Measurements from ENCODE around the gene PADI1.
A peak's percentile ranks its signal among the peaks of the same experiment; 100 is the strongest.
"Not testable (repeated sequence)": the region's sequence is repeated elsewhere in the genome, so short reads cannot be mapped to it uniquely, and the experiment has no call there.

The PADI1 gene

DNA sequence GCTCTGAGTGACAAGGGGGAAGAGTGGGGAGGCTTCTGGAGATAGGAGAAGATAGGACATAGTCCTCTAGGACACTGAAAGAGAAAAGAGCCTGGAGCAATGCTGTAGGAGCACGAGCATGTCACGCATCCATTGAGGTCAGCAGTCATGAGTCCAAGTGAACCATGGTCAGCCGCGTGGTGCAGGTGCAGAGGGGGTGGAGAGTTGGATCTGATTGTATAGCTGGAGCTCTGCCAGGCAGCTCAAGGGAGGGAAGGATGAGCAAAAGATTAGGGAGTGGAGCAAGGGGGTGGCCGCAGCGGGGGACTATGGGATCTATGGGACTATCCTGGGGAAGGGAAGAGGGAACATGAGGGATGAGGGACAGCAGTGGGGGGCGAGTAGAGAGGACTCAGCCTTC is 14.0 kb downstream of the PADI1 start:
- DNase-seq = no peak

DNA sequence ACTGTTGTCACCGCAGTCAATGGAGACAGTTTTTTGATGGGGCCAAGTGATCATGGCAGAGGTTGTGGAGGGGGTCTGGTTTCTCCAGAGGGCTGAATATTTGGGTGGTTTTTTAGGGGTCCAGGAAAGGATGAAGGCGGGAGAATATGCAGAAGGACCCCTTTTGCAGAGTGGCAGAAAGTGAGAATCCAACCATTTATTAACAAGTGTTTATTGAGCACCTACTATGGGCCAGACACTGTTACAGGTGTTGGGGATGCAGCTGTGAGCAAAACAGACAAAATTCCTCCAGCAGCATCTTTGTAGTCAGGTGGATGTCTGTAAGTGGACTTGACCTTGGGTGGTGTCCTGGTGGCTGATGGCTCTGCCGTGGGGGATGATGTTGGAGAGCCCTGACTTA is 15.4 kb downstream of the PADI1 start:
- no peak for DNase-seq

DNA sequence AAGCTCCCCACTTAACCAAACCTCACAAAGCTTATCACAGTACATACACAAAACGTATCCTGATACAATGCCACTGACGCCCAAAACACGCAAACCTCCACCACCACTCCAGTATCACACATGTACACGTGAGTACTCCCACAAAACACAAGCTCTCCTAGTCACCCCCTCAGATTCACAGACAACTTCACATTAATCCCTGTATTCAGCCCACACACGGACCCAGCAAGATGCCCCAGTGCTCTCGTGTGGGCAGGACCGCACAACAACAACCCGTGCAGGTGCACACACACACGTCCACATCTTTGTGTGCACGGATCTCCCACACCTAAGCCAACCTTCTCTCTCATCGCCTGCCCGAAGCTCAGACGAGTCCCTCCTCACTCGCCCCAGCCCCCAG is 17.6 kb downstream of the PADI1 start:
- DNase-seq = no peak

DNA sequence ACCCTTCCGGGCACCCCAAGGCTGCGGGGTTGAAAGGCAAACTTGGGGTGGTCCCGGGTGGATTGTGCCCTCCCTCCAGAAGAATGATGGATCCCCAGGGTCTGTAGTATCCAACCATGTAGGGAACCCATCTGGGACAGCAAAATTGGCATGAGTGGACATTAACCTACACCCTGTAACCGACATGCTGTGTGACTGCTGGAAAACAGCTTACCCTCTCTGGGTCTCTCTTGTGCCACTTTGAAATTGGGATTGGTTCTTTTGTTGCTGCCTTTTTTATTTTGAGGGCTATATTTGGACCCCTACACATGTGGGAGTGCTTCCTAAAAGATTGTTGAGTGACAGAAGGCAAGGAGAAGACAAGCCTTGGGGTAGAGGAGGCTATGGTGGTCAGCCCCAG is 19.5 kb downstream of the PADI1 start:
- no peak for DNase-seq

DNA sequence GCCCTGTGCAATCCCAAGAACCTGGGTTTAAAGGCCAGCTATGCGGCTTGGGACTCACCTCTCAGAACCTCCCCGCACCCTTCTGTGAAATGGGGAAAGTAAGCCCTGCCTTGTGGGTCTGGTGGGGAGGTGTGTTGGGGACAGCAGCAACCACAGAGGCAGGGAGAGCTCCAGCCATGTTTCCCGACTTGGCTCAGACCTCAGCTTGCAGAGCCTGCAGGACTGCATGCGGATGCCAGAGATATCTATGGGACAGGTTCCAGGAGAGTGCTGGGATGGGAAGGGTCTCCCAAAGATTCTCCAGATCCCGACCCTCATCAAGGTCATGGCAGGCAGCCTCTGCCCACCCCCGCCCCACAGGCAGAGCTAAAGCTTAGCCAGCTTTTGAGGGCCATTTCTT is 20.2 kb downstream of the PADI1 start:
- no peak for DNase-seq

DNA sequence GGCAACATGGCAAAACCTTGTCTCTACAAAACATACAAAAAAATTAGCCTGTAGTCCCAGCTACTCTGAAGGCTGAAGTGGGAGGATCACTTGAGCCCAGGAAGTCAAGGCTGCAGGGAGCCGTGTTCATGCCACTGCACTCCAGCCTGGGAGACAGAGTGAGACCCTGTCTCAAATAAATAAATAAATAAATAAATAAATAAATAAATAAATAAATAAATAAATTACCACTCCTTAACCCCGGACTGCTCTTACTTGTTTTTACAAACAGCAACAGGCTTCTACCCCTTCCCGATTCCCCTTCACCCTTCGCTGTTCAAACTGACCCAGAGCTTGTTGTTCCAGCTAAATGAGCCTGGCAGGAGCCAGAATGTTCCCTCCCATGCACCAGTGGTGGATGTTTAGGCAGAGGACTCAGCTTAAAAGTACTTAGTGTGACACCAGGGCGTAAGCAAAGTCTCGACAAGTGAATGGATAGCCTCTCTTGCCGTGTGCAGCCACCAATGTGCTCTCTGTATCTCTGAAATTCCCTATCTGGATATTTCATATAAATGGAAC is 22.5 kb downstream of the PADI1 start:
- no peak for DNase-seq

DNA sequence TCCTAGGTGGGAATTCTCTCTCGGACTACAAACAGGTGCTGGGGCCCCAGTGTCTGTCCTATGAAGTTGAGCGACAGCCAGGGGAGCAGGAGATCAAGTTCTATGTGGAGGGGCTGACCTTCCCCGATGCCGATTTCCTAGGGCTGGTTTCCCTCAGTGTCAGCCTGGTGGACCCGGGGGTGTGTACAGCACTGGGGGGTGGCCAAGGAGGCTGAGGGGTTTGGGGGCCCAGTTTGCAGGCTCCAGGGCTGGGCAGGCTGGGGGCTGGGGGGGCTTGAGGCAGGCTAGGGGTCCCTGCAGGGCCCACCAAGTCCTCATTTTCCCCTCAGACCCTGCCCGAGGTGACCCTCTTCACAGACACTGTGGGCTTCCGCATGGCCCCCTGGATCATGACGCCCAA is 23.7 kb downstream of the PADI1 start:
- no peak for DNase-seq

DNA sequence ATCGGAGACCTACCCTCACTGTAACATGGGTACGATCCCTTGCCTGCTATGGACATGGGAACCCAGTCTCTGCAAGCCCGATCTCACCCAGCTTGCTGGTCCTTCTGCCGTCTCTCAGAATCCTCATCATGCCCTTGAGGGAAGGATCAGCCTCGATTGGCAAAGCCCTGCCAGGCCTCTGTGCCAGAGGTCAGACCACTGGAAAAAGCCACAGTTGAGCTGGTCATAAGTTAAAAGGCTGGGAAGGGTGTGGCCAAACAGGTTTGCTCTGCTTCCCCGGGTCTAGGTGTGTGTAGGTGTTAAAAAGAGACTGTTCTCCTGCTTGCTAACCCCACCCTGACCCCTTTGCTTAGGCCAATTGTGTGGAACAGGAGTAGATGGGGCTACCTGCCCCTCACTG is 24.5 kb downstream of the PADI1 start:
- no peak for DNase-seq

DNA sequence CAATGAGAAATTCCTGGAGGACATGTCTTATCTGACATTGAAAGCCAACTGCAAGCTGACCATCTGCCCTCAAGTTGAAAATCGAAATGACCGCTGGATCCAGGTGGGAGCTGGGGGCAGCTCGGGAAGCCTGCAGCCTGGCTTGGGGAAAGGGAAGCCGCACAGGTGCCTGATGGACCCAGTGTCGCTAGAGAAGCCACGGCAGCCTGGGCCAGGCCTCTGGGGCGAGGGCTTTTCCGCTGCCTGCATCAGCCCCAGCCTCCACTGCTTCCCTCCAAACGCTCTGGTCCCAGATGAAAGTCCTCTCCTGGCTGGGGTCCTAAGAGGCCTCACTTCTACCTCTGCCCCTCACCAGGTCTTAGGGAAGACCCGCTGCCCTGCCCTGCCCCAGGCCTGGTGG is 25.2 kb downstream of the PADI1 start:
- DNase-seq = no peak

DNA sequence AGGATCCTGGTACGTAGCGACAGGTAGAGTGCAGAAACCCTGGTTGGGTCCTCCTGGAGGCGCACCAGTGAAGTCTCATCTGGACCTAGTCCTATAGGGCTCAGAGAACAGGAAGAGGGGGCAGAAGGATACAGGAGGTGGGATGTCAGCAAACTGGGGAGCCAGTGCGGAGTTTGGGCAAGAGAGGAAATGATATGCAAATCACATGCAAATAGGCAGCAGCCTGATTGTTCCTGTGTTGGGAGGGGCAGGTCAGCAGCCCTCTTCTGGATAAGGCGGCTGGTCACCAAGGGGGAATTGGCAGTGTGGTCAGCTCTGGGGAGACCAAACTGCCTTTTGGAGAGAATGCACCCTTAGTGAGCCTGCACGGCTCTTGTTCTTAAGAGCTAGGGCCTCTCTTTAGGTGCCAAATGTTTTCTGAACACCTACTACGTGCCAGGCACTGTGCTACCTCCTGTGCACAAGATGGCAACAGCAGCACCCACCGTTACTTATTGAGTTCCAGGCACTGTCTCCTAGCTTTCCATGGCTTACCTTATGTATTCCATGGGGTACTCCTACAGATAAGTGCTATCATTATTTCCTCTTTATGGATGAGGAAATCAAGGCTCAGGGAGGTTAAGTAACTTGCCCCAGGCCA is 25.9 kb downstream of the PADI1 start:
- DNase-seq = no peak

DNA sequence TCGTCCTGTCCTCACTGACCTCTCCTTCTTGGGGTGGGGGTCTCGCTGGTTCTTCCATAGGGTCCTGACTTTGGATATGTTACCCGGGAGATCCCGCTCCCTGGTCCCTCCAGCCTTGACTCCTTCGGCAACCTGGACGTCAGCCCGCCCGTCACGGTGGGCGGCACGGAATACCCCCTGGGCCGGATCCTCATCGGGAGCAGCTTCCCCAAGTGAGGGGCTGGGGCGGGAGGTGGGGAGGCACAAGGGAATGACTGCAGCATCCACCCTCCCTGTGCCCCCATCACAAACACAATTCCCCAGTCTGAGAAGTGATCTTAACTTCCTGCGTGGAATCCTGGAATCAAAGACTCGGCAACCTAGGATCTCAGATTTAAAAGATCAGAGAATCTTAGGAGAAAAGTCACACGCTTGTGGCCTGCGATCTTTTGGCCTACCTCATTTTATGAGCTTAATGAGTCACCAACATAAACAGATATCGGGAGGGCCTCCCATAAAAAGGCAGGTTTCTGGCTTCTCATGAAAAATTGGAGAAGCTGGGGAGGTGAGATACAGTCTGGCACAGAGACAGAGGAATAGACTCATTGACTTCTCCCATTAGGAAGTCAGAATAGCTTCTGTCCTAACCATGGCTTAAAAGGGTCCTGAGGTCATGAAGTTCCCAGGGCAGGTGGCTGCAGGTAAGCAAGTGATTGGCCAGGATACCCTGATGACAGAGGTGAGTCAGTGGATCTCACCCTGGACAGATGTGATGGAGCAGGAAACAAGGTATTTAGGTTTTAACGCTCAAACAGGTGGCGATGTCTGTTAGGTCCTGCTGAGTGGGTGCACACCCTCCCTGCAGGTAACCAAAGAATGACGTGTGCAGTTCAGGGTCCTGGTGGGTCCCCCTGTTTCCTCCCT is 28.1 kb downstream of the PADI1 start:
- DNase-seq = no peak

DNA sequence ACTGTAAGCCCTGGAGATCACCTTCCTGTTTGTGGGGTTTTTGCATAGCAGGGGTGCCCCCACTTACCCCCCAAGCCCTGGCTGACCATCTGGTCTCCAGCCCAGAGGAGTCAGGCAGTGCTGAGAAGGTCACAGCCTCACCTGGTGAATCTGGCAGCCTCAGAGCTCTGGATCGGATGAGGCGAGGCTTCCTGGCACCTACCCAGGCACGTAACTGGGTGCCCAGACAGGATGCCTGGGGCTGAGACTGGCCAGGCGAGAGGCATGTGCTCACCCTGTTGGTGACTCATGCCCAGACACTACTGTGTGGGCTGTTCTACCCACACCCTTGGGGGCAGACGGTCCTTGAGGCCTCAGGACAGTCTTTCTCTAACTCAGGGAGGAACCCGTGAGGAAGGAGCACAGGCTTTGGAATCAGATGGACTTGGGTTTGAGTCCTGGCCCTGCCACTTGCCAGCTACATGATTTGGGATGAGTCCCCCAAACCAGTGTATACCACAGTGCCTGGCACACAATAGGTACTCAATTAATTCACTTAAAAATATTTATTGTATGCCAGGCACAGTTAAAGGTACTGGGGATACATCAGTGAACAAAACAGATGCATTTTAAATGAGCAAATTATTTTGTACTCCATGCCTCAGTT is 28.9 kb downstream of the PADI1 start:
- no peak for DNase-seq

DNA sequence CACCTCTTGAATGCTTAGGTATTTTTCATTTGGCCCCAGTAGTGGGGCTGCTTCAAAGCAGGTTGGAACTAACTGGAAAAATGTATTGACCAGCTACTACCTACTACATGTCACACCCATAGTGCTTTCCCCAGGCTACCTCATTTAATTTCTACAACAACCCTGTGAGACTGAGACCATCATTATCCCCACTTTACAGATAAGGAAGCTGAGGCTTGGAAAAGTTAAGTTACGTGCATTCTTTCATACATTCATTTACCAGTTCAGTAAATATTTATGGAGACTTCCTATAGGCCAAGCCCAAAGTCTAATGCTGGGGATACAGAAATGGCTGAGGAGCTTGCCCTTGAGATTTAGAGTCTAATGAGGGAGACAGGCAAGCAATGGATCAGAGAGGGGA is 29.5 kb downstream of the PADI1 start:
- no peak for DNase-seq

DNA sequence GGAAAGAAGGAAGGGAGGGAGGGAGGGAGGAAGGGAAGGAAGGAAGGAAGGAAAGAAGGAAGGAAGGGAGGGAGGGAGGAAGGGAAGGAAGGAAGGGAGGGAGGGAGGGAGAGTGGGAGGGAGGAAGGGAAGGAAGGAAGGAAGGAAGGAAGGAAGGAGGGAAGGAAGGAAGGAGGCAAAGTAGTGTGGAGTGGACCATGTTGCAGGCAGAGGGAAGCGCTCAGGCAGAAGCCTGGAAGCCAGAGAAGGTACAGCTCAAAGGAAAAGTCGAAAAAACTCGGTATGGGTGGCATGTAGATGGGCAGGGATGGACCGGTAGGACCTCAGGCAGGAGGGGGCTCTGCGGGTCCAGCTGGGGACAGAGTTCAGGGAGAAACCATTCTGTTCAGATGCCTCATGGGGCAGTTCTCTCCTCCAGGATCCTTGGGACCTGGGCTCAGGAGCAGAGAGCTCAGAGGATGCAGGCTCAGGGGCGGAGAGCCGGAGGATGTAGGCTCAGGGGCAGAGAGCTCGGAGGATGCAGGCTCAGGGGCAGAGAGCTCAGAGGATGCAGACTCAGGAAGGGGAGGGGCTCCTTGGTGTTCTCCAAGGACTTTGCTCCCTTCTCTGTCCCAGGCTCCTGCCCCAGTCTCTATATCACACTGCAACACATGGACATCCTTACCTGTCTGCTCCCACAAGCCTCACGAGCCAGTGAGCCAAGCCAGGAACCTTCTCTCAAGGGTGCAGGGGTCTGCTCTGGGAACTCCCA is 30.4 kb downstream of the PADI1 start:
- no peak for DNase-seq

DNA sequence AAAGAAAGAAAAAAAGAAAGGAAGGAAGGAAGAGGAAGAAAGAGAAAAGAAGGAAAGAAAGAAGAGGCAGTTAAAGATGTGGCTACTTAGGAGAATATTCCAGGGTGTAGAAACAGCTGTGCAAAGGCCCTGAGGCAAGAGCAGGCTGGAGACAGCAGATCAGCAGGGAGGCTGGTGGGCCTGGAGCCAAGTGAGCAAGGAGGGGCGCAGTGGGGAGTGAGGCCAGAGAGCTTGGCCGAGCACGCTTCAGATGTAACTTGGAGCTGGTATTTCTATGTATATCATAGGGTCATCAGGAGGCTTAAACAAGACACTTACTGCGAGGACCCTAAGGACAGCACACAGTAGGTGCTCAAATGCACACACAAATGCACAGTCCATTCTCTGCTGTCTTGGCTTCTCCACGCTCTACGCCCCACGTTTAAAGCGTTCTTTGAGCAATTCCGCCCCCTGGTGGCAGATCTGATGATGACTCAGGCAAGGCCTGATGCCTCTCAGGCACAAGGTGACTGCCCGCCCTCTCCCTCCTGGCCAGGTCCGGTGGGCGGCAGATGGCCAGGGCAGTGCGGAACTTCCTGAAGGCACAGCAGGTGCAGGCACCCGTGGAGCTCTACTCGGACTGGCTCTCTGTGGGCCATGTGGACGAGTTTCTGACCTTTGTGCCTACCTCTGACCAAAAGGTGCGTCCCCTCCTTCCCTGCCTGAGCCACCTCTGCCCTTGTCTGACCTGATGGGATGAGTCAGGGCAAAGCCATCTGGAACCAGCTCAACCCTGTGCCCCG is 32.0 kb downstream of the PADI1 start:
- peak; percentile 79 for DNase-seq

DNA sequence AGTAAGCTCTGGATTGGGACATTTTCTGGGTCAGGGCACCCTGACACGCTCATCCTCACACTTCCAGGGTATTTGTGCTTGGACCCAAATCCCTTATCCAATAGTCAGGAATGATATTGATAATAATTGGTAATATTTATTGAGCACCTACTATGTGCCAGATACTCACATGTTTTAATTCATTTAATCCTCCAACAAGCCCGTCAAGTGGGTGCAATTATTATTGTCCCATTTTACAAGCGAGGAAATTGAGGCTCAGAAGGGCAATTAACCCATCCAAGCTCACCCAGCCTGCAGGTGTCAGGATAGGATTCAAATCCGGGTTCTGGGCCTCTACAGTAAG is 32.6 kb downstream of the PADI1 start:
- no peak for DNase-seq

DNA sequence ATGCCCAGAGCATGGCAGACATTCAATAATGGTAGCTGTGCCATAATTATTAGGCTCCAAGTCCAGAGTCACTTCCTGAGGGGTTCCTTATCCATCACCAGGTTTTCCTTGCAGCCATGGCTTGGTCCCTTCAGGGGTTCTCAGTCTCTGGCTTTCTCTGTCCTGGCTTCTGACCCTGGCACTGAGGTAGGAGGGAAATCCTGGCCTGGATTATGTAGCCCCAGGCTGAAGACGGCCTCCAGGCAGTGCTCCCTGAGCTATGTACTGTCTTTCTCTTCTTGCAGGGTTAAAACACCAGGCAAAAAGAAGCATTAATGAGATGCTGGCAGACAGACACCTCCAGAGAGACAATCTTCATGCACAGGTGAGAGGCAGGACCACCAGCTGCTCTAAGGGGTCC is 34.5 kb downstream of the PADI1 start:
- DNase-seq = peak; percentile 86

DNA sequence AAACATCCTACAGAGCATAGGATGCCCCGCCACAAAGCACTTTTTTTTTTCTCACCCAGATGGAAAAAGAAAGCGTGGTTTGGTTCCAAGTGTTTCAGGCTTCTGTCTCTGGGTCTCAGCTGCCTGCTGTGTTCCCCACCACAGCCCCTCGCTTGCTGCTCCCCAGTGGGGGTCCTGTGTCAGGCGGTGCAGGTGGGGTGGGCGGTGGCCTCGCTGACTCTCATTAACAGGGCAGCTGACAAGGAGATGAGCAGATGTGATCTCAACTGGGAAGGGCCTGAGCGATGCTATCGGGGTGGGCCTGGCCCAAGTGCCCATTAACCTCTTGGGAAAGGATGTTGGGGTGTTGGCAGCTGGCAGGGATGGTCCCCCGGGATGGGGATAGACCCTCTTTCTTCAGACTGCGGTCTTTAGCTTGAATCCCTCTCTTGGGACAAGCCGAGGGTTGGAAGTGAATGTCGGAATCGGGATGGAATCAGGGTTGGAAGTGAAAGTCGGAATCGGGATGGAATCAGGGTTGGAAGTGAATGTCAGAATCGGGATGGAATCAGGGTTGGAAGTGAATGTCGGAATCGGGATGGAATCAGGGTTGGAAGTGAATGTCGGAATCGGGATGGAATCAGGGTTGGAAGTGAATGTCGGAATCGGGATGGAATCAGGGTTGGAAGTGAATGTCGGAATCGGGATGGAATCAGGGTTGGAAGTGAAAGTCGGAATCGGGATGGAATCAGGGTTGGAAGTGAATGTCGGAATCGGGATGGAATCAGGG is 36.3 kb downstream of the PADI1 start:
- DNase-seq = peak; percentile 94

DNA sequence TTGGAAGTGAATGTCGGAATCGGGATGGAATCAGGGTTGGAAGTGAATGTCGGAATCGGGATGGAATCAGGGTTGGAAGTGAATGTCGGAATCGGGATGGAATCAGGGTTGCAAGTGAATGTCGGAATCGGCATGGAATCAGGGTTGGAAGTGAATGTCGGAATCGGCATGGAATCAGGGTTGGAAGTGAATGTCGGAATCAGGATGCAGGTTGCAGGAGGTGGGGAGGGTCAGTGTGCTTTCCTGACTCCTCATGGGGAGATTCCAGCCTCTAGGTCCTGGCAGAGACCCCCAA is 36.8 kb downstream of the PADI1 start:
- not testable (repeated sequence) for DNase-seq

DNA sequence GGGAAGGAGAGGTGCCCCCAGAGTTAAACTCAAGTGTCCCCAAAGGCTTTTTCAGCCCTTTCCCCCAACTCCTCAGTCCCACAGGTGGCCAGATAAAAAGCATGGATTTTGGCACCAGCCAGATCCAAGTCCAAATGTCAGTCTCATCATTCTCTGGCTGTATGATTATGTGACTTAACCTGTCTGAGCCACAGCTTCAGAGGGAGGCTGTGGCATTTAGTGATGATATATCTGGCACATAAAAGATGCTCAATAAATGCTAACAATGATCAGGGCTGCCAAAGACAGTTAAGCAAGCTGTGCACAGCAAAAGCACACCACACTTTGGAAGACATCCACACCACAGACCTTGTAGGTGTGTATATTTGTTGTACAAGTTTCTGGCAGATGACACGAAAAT is 38.3 kb downstream of the PADI1 start:
- no peak for DNase-seq

DNA sequence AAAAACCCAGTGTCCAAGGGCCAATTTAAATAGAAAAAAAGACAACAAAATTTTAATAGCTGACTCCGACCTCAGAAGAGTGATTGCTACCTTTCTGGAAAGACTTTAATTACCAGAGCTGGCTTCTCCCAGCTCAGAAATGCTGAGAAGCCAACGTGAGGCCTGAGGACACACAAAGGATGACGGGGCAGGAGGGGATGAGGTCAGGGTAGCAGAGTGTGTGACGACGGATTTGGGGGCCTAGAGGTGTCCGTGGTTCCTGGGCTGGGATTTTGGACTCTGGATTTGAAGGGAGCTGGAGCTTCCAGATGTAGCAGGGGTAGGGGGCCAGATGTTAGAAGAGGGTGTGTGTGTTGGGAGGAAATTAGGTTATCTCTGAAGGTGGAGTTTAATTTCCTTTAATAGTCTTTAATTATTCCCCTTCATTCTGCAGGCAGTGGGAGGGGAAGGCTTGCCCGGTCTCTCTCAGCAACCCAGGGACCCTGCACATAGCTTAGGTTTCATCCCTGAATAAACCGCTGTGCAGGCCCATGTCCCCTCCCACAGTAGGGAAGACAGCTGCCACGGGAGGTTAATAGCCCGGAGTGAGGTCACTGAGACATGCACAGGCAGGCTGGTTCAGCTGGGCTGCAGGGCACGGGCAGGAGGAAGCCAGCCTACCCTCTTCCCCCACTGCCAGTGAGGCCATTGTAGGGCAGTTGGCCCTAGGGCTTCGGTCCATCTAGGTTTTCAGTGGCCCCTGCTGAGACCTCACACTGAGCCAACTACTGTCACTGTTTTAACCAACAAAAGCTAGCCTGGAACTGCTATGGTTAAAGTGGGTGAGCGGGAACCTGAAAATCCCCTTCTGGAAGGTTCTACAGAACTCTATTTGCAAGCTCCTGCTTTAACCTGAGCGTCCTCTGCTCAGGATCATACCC is 40.2 kb downstream of the PADI1 start:
- peak; percentile 77 for DNase-seq
